K562 (cell line): ENCODE measurements around the gene KMT2D. TPM values are rescaled to one million over a fixed set of nuclear protein-coding genes. Genes with fewer than 3 reads are reported as not detected.

Experiments
- ATAC-seq: fragments of 200-7000 bp; cut with Tn5 transposase; 3 replicates; pipeline ENCODE4 v1.9.1; 2020; ENCODE audit warnings: moderate library complexity
- BruUV-seq: library from RNA; stranded (reverse); fragments of 400-500 nt; replicated peaks from 2 replicates; lab custom pipeline; 2021; lab: Mats Ljungman, UMichigan
- CTCF ChIA-PET: fragments of 300-600 bp; formaldehyde crosslinking; extraction: SDS; loops from one replicate; lab custom pipeline; 2021; ENCODE audit warnings: low intra/inter-chr PET ratio; lab: Yijun Ruan, JAX
- POLR2A ChIA-PET: fragments of 300-600, 350-650 bp; sonication (Branson Sonifier 250); formaldehyde crosslinking; extraction: SDS; loops from one replicate; lab custom pipeline; 2021; ENCODE audit warnings: antibody characterized with exemption, inconsistent platforms; lab: Yijun Ruan, JAX
- DNase-seq, 4 experiments: peaks; one replicate each; pipeline versions ENCODE4 v3.0.0 to v3.0.0-alpha.2; 2011 to 2018; ENCODE audit warnings: low spot score in 3 of 4, mixed read lengths in 3 of 4; ENCODE audit errors: extremely low read depth in 1 of 4
- FAIRE-seq: peaks from 2 replicates; lab custom pipeline; 2011; peaks lifted over from hg19 to GRCh38; lab: Jason Lieb, UNC
- H2AFZ ChIP-seq: 2 replicates; pipeline ENCODE4 v1.6.0; 2011; ENCODE audit warnings: low read depth, low read length, control low read depth, inconsistent platforms
- H3K27ac ChIP-seq: fragments of 200-600 bp; 3 replicates; pipeline ENCODE4 v1.8.0; 2011; ENCODE audit warnings: low read depth, mild to moderate bottlenecking, control low read depth, inconsistent platforms, low read length, moderate library complexity, mixed read lengths; ENCODE audit errors: extremely low read depth
- H3K27me3 ChIP-seq, 2 experiments: fragments of 300-600 bp in 1 of 2; 2 replicates in 1 of 2; 3 replicates in 1 of 2; pipeline versions ENCODE4 v1.6.0 to v1.8.0; 2011; ENCODE audit warnings: inconsistent platforms in 2 of 2, low read length in 2 of 2, mild to moderate bottlenecking in 1 of 2, mixed read lengths in 1 of 2, moderate library complexity in 1 of 2; ENCODE audit not compliant: control insufficient read depth in 2 of 2, insufficient read depth in 2 of 2
- H3K36me3 ChIP-seq: fragments of 300-600 bp; 3 replicates; pipeline ENCODE4 v1.8.0; 2011; ENCODE audit warnings: mild to moderate bottlenecking, low read length, inconsistent platforms; ENCODE audit not compliant: control insufficient read depth, insufficient read depth
- H3K4me1 ChIP-seq, 2 experiments: fragments of 200-600 bp in 1 of 2; replicated peaks in 1 of 2; 2 replicates in 1 of 2; 3 replicates in 1 of 2; pipeline versions ENCODE4 v1.5.1 to v1.8.0; 2011; ENCODE audit warnings: inconsistent platforms in 2 of 2, low read length in 2 of 2, mild to moderate bottlenecking in 1 of 2, mixed read lengths in 1 of 2, moderate library complexity in 1 of 2; ENCODE audit not compliant: control insufficient read depth in 2 of 2, insufficient read depth in 2 of 2
- H3K4me2 ChIP-seq: 2 replicates; pipeline ENCODE4 v1.6.1; 2011; ENCODE audit warnings: low read length, control low read depth, inconsistent platforms, mixed read lengths; ENCODE audit not compliant: insufficient read depth
- H3K4me3 ChIP-seq: fragments of 200-600 bp; sonication (generic), shearing (Covaris generic); 2 replicates; pipeline ENCODE4 v1.5.1; 2016; ENCODE audit warnings: control low read depth, inconsistent platforms
- H3K79me2 ChIP-seq: fragments of 200-600 bp; 3 replicates; pipeline ENCODE4 v1.8.0; 2011; ENCODE audit warnings: low read length, inconsistent platforms; ENCODE audit not compliant: control insufficient read depth, insufficient read depth
- H3K9ac ChIP-seq, 2 experiments: 2 replicates each; pipeline versions ENCODE4 v1.6.0 to v1.6.1; 2011; ENCODE audit warnings: low read depth in 2 of 2, low read length in 2 of 2, control low read depth in 1 of 2, inconsistent platforms in 1 of 2, mild to moderate bottlenecking in 1 of 2, mixed read lengths in 1 of 2; ENCODE audit not compliant: insufficient read depth in 1 of 2
- H3K9me1 ChIP-seq: one replicate; pipeline ENCODE4 v1.6.0; 2011; ENCODE audit warnings: inconsistent platforms, mild to moderate bottlenecking, low read length, moderate library complexity; ENCODE audit not compliant: control insufficient read depth, insufficient read depth
- H3K9me3 ChIP-seq: replicated peaks from 2 replicates; pipeline ENCODE4 v1.5.1; 2011; ENCODE audit warnings: low read depth, low read length, inconsistent platforms; ENCODE audit not compliant: control insufficient read depth, insufficient read depth
- H4K20me1 ChIP-seq: replicated peaks from 2 replicates; pipeline ENCODE4 v1.6.1; 2011; ENCODE audit warnings: low read length, inconsistent platforms, mixed read lengths; ENCODE audit not compliant: control insufficient read depth, insufficient read depth
- CHD1 ChIP-seq: fragments of 200-600 bp; sonication (generic); IDR thresholded peaks from one replicate; pipeline ENCODE4 v1.6.1; 2012; ENCODE audit warnings: mild to moderate bottlenecking, moderate library complexity, low read length, inconsistent platforms
- MAFF ChIP-seq: IDR thresholded peaks from 2 replicates; pipeline ENCODE4 v1.6.1; 2012; ENCODE audit warnings: low read length, improper control_type of control experiment
- PHF8 ChIP-seq: fragments of 200-600 bp; sonication (generic); IDR thresholded peaks from 2 replicates; pipeline ENCODE4 v1.6.1; 2012; ENCODE audit warnings: mixed run types, mild to moderate bottlenecking, inconsistent platforms, low read length, moderate library complexity, borderline replicate concordance
- RNF2 ChIP-seq: sonication (generic); IDR thresholded peaks from 2 replicates; pipeline ENCODE4 v1.6.1; 2016
- WGBS: fragments of 100-300 bp; shearing (Covaris generic); methylation state at CpG from one replicate; pipeline ENCODE4 v1.1.6; 2016; ENCODE audit warnings: low coverage, mixed read lengths; ENCODE audit not compliant: insufficient coverage; ENCODE audit errors: missing lambda C conversion rate; 5-methylcytosine and 5-hydroxymethylcytosine counted together
- in situ Hi-C: fragments of 300-500 bp; cut with MboI; formaldehyde crosslinking; loops from 4 replicates; pipeline ENCODE4 v1.15.0; 2018; ENCODE audit warnings: inconsistent platforms, mixed read lengths
- intact Hi-C: fragments of 100-400 bp; cut with micrococcal nuclease; formaldehyde crosslinking; loops from 2 replicates; pipeline ENCODE4 v1.14.2; 2022
- polyA plus RNA-seq, 8 experiments: library from polyadenylated mRNA; depleted of rRNA in 4 of 8; stranded (reverse) in 5 of 8; unstranded in 3 of 8; fragments of >200 nt; fragmentation: Nextera tagmentation in 2 of 8; fragmentation: Illumina TruSeq in 1 of 8; extraction: Ambion mirVana in 2 of 8; extraction: Trizol in 1 of 8; gene quantifications; 2 replicates each; pipeline versions ENCODE4 v1.2.1 to v1.2.3, GENCODE V29; 2011 to 2014; ENCODE audit warnings: inconsistent platforms in 1 of 8, missing spikeins in 1 of 8
- total RNA-seq, 7 experiments: library from RNA; depleted of rRNA in 6 of 7; stranded (reverse); fragments of >200 nt in 6 of 7; fragmentation: Illumina TruSeq in 2 of 7; extraction: Trizol in 2 of 7; gene quantifications; 2 replicates each; pipeline versions ENCODE4 v1.2.1 to v1.2.3, GENCODE V29; 2011 to 2021; ENCODE audit warnings: low replicate concordance in 1 of 7

KMT2D gene
- total and polyA plus RNA-seq, 9 of the 15 experiments (the other 6 are each of a cell fraction or from before 2014, with no cell fraction given) = 0.22 to 93.7 (median 13.7) TPM

DNA sequence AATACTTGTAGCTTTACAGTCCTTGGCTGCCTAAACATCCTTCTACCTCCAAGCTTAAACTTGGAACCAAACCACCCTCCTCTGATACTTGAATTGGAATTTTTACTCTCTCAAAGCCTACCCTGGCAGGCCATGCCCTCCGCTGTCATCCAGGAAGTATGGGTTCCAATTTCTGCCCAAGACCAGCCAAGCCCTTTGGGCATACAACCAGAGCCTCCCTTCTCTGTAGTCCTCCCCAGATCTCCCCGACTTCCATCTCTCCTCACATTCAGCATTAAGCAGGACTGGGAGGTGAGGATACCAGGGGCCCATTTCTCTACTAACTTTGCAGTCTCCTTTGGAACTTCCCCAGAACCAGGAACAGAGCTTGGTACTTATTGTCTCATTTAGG, 34.4 kb upstream of the KMT2D start:
- Histone ChIP-seq H3K4me1 (peaks cover 51 to 55% of the 10 kb centered on the region in 2 experiments), H3K9ac (peak overlapping the region in 1 of 2 experiments; percentile 85; a peak in 1 of 4 replicates), H2AFZ (0 out of 2 replicates have a peak overlapping the region, but pooled peaks have one; percentile 12), H3K79me2 (peaks cover 12% of the 10 kb centered on the region; the same call in 1 of the 3 replicates), H4K20me1 (no peaks in the 10 kb centered on the region), H3K27me3 (no peaks in the 10 kb centered on the region), H3K36me3 (peaks cover 29% of the 10 kb centered on the region; the same call in 2 of the 3 replicates), H3K4me2 (peak overlapping the region; percentile 44; the same call in 1 of the 2 replicates), H3K4me3 (no peak overlapping the region)
- no peak for ATAC-seq
- no peak for DNase-seq
- POLR2A ChIA-PET = interaction anchor here (0.7 to 6.6 kb wide), 5 partner anchors 10 to 171 kb away, joined by 3 to 103 read pairs (median 7); partner anchors contain the start of genes LMBR1L and TUBA1B
- CTCF ChIA-PET = no interaction called here
- no TSS peak for BruUV-seq
- intact Hi-C loops = loop anchor here (1.0 kb wide), 1 partner anchor 139 kb away; no protein-coding TSS in a partner anchor
- peak; percentile 10 for TF ChIP-seq CHD1
- TF ChIP-seq MAFF = no peak
- TF ChIP-seq RNF2 = no peak
- TF ChIP-seq PHF8 = 0 out of 2 replicates have a peak, but pooled peaks have one; percentile 8
- TF ChIP-seq, all 486 proteins: peak for 2
- H3K27ac ChIP-seq = peak overlapping the region; percentile 10; the same call in 1 of the 3 replicates
- in situ Hi-C loops = loop anchor here (5.0 kb wide), 1 partner anchor 33 kb away; the partner anchor contains the start of gene KMT2D
- no peaks in the 10 kb centered on the region for H3K9me3 ChIP-seq
- no peak for FAIRE-seq
- 73% methylated on average over 2 of the region's 2 CpGs for WGBS
- peaks cover 4% of the 10 kb centered on the region for H3K9me1 ChIP-seq
